T-helper 17 cell (primary cell): Measurements from ENCODE around the gene ARHGEF28. TPM values are rescaled to one million over a fixed set of nuclear protein-coding genes. Genes with fewer than 3 reads are reported as not detected.

ENCODE experiments used
- ATAC-seq: fragments of 150-1000 bp; cut with Tn5 transposase; 2 replicates; pipeline ENCODE4 v1.10.0; 2021; ENCODE audit warnings: mild to moderate bottlenecking, moderate library complexity
- DNase-seq, 3 donors: peaks; one replicate each; pipeline versions ENCODE4 v3.0.0 to v3.0.0-alpha.2; 2020 to 2021
- H3K9me3 ChIP-seq: one replicate; pipeline ENCODE4 v1.7.0; 2013; ENCODE audit warnings: low read length, mild to moderate bottlenecking; ENCODE audit not compliant: control insufficient read depth, poor library complexity, severe bottlenecking
- H3K27ac Mint-ChIP-seq: one replicate; pipeline ENCODE4 v1.8.0; 2022; ENCODE audit warnings: mild to moderate bottlenecking, moderate library complexity, mixed read lengths
- H3K27me3 Mint-ChIP-seq: one replicate; pipeline ENCODE4 v1.8.0; 2022; ENCODE audit warnings: mixed read lengths
- H3K36me3 Mint-ChIP-seq: one replicate; pipeline ENCODE4 v1.8.0; 2022; ENCODE audit warnings: low read depth, mixed read lengths
- H3K4me1 Mint-ChIP-seq: one replicate; pipeline ENCODE4 v1.8.0; 2022; ENCODE audit warnings: mild to moderate bottlenecking, mixed read lengths
- H3K4me3 Mint-ChIP-seq: one replicate; pipeline ENCODE4 v1.8.0; 2022; ENCODE audit warnings: mild to moderate bottlenecking, moderate library complexity, mixed read lengths
- total RNA-seq, 4 donors: library from RNA in 2 of 4; stranded (reverse) in 2 of 4; gene quantifications; one replicate each; pipeline ENCODE4 v1.2.3 and lab custom pipeline; 2022 to 2026

The ARHGEF28 gene
- total RNA-seq, 2 donors from 2014 or later: 0.05 to 0.16 TPM

GRCh38 chr5:73630765-73631164, 4.8 kb downstream of the ARHGEF28 start:
- Mint-ChIP-seq H3K27ac (no peak overlapping the region), H3K4me3 (no peak overlapping the region), H3K4me1 (no peaks in the 10 kb centered on the region), H3K36me3 (peaks cover 2% of the 10 kb centered on the region), H3K27me3 (peaks cover 49% of the 10 kb centered on the region)
- H3K9me3 ChIP-seq: no peaks in the 10 kb centered on the region
- ATAC-seq: no peak
- no peak for DNase-seq

- no peak for ATAC-seq
- Mint-ChIP-seq H3K36me3 (peaks cover 2% of the 10 kb centered on the region), H3K27ac (no peak overlapping the region), H3K27me3 (peaks cover 54% of the 10 kb centered on the region), H3K4me3 (no peak overlapping the region), H3K4me1 (no peaks in the 10 kb centered on the region)
- DNase-seq: no peak
- H3K9me3 ChIP-seq: no peaks in the 10 kb centered on the region
Observed at GRCh38 chr5:73631500-73631899, 5.5 kb downstream of the ARHGEF28 start.

- ATAC-seq (no peak), DNase-seq (no peak)
- Mint-ChIP-seq H3K4me3 (no peak overlapping the region), H3K27me3 (peaks cover 53% of the 10 kb centered on the region), H3K36me3 (peaks cover 2% of the 10 kb centered on the region), H3K4me1 (no peaks in the 10 kb centered on the region), H3K27ac (no peak overlapping the region)
- H3K9me3 ChIP-seq: no peaks in the 10 kb centered on the region
Observed at GRCh38 chr5:73633060-73633459, 7.1 kb downstream of the ARHGEF28 start.

- no peak for DNase-seq
- Mint-ChIP-seq H3K27ac (no peak overlapping the region), H3K4me3 (no peak overlapping the region), H3K27me3 (peaks cover 50% of the 10 kb centered on the region), H3K4me1 (peaks cover 3% of the 10 kb centered on the region), H3K36me3 (no peaks in the 10 kb centered on the region)
- no peak for ATAC-seq
- H3K9me3 ChIP-seq: no peaks in the 10 kb centered on the region
Observed at GRCh38 chr5:73636408-73636807, 10.4 kb downstream of the ARHGEF28 start.

- ATAC-seq (no peak), DNase-seq (no peak)
- Mint-ChIP-seq H3K27ac (no peak overlapping the region), H3K4me3 (no peak overlapping the region), H3K36me3 (no peaks in the 10 kb centered on the region), H3K27me3 (peaks cover 54% of the 10 kb centered on the region), H3K4me1 (peaks cover 3% of the 10 kb centered on the region)
- H3K9me3 ChIP-seq: no peaks in the 10 kb centered on the region
Observed at GRCh38 chr5:73637565-73637964, 11.6 kb downstream of the ARHGEF28 start.

- Mint-ChIP-seq H3K27ac (no peak overlapping the region), H3K4me3 (no peak overlapping the region)
- ATAC-seq: no peak
Observed at GRCh38 chr5:73638344-73639095, 12.5 kb downstream of the ARHGEF28 start.

GRCh38 chr5:73640861-73641320, 14.9 kb downstream of the ARHGEF28 start:
- DNase-seq (no peak), ATAC-seq (no peak)
- Mint-ChIP-seq H3K27me3 (peaks cover 55% of the 10 kb centered on the region), H3K4me3 (no peak overlapping the region), H3K36me3 (no peaks in the 10 kb centered on the region), H3K27ac (no peak overlapping the region), H3K4me1 (peaks cover 8% of the 10 kb centered on the region)
- no peaks in the 10 kb centered on the region for H3K9me3 ChIP-seq

More at GRCh38 chr5:73638344-73639095, 12.5 kb downstream of the ARHGEF28 start:
- Mint-ChIP-seq H3K36me3 (no peaks in the 10 kb centered on the region), H3K4me1 (peaks cover 3% of the 10 kb centered on the region), H3K27me3 (peaks cover 56% of the 10 kb centered on the region)
- no peak for DNase-seq
- no peaks in the 10 kb centered on the region for H3K9me3 ChIP-seq

- Mint-ChIP-seq H3K36me3 (no peaks in the 10 kb centered on the region), H3K4me1 (peaks cover 8% of the 10 kb centered on the region), H3K27ac (no peak overlapping the region), H3K27me3 (peaks cover 56% of the 10 kb centered on the region), H3K4me3 (no peak overlapping the region)
- ATAC-seq: no peak
- no peak for DNase-seq
- no peaks in the 10 kb centered on the region for H3K9me3 ChIP-seq
Observed at GRCh38 chr5:73641811-73642210, 15.8 kb downstream of the ARHGEF28 start.

- no peak for ATAC-seq
- no peaks in the 10 kb centered on the region for H3K36me3 Mint-ChIP-seq
- DNase-seq: no peak
- no peaks in the 10 kb centered on the region for H3K9me3 ChIP-seq
- H3K27me3 Mint-ChIP-seq: peaks cover 52% of the 10 kb centered on the region
- peaks cover 8% of the 10 kb centered on the region for H3K4me1 Mint-ChIP-seq
- no peak overlapping the region for H3K4me3 Mint-ChIP-seq
- H3K27ac Mint-ChIP-seq: no peak overlapping the region
Observed at GRCh38 chr5:73642344-73642743, 16.3 kb downstream of the ARHGEF28 start.

- ATAC-seq: no peak
- Mint-ChIP-seq H3K27me3 (peaks cover 49% of the 10 kb centered on the region), H3K4me3 (no peak overlapping the region), H3K4me1 (peaks cover 4% of the 10 kb centered on the region), H3K27ac (no peak overlapping the region), H3K36me3 (no peaks in the 10 kb centered on the region)
- DNase-seq: no peak
- H3K9me3 ChIP-seq: no peaks in the 10 kb centered on the region
Observed at GRCh38 chr5:73644385-73644963, 18.5 kb downstream of the ARHGEF28 start.

GRCh38 chr5:73647721-73648120, 21.7 kb downstream of the ARHGEF28 start:
- ATAC-seq (no peak), DNase-seq (no peak)
- peaks cover 4% of the 10 kb centered on the region for H3K4me1 Mint-ChIP-seq
- no peaks in the 10 kb centered on the region for H3K9me3 ChIP-seq
- H3K36me3 Mint-ChIP-seq: no peaks in the 10 kb centered on the region
- no peak overlapping the region for H3K27ac Mint-ChIP-seq
- H3K27me3 Mint-ChIP-seq: peaks cover 43% of the 10 kb centered on the region
- no peak overlapping the region for H3K4me3 Mint-ChIP-seq

GRCh38 chr5:73648515-73648914, 22.5 kb downstream of the ARHGEF28 start:
- DNase-seq (no peak), ATAC-seq (no peak)
- Mint-ChIP-seq H3K4me1 (peaks cover 4% of the 10 kb centered on the region), H3K4me3 (no peak overlapping the region), H3K27ac (no peak overlapping the region), H3K27me3 (peaks cover 44% of the 10 kb centered on the region), H3K36me3 (no peaks in the 10 kb centered on the region)
- no peaks in the 10 kb centered on the region for H3K9me3 ChIP-seq

- no peak overlapping the region for H3K4me3 Mint-ChIP-seq
- no peaks in the 10 kb centered on the region for H3K36me3 Mint-ChIP-seq
- DNase-seq (no peak), ATAC-seq (no peak)
- no peaks in the 10 kb centered on the region for H3K4me1 Mint-ChIP-seq
- no peaks in the 10 kb centered on the region for H3K9me3 ChIP-seq
- no peak overlapping the region for H3K27ac Mint-ChIP-seq
- peaks cover 44% of the 10 kb centered on the region for H3K27me3 Mint-ChIP-seq
Observed at GRCh38 chr5:73649926-73650325, 23.9 kb downstream of the ARHGEF28 start.

- H3K36me3 Mint-ChIP-seq: no peaks in the 10 kb centered on the region
- ATAC-seq: no peak
Observed at GRCh38 chr5:73652391-73652790, 26.4 kb downstream of the ARHGEF28 start.

More at GRCh38 chr5:73652391-73652790, 26.4 kb downstream of the ARHGEF28 start:
- no peak for DNase-seq
- Mint-ChIP-seq H3K4me3 (no peak overlapping the region), H3K4me1 (peaks cover 2% of the 10 kb centered on the region), H3K27me3 (peaks cover 30% of the 10 kb centered on the region), H3K27ac (no peak overlapping the region)
- H3K9me3 ChIP-seq: no peaks in the 10 kb centered on the region
